ENCODE results near the gene PTK6. TPM values are rescaled to one million over a fixed set of nuclear protein-coding genes. Genes with fewer than 3 reads are reported as not detected.
"Not testable (repeated sequence)": the region's sequence is repeated elsewhere in the genome, so short reads cannot be mapped to it uniquely, and the experiment has no call there.

PTK6 gene
- total RNA-seq, 1 donor from 2014 or later: not detected

DNA sequence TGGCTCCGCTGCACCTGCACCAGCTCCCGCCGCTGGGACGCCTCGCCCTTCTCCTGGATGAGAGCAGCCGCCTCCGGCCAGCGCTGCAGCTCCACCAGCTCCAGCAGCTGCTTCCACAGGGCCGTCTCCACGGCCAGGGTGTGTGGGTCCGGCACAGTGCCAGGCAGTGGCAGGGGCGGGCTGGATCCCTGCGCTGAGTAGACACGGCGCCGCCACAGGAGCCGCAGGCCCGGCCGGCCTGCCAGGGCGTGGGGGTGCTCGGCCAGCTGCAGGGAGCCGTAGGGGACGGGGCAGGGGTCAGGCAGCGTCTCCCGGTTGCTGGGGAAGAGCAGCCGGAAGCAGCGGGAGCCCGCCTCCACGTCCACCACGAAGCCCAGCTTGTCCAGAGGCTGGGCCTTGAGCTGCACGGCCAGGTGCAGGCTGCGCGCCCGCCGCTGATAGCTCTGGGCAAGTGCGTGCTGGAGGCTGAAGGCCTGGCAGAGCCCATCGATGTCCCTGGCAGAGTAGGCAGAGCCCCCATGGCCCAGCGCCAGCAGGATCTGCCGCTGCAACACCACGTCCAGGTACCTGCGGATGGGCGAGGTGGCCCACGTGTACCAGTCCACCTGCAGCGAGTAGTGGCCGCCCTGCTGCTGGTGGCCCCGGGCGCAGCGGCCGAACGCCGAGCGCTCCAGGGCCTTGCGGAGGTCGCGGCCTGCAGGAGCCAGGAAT lies 26.2 kb upstream of the PTK6 start:
- Histone ChIP-seq H3K9me3 (replicated peaks) (no peaks in the 10 kb centered on the region), H3K27me3 (ENCODE audit: low read depth) (no peaks in the 10 kb centered on the region), H3K4me3 (no peak overlapping the region), H3K36me3 (peaks cover 86% of the 10 kb centered on the region), H3K27ac (replicated peaks) (no peak overlapping the region), H3K4me1 (no peaks in the 10 kb centered on the region)
- TF ChIP-seq, protein P1, sequence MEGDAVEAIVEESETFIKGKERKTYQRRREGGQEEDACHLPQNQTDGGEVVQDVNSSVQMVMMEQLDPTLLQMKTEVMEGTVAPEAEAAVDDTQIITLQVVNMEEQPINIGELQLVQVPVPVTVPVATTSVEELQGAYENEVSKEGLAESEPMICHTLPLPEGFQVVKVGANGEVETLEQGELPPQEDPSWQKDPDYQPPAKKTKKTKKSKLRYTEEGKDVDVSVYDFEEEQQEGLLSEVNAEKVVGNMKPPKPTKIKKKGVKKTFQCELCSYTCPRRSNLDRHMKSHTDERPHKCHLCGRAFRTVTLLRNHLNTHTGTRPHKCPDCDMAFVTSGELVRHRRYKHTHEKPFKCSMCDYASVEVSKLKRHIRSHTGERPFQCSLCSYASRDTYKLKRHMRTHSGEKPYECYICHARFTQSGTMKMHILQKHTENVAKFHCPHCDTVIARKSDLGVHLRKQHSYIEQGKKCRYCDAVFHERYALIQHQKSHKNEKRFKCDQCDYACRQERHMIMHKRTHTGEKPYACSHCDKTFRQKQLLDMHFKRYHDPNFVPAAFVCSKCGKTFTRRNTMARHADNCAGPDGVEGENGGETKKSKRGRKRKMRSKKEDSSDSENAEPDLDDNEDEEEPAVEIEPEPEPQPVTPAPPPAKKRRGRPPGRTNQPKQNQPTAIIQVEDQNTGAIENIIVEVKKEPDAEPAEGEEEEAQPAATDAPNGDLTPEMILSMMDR (IDR thresholded peaks at IDR 0.05; ENCODE audit: borderline replicate concordance): no peak
- no peak for DNase-seq
- intact Hi-C loops (cut with micrococcal nuclease): no loop called here

DNA sequence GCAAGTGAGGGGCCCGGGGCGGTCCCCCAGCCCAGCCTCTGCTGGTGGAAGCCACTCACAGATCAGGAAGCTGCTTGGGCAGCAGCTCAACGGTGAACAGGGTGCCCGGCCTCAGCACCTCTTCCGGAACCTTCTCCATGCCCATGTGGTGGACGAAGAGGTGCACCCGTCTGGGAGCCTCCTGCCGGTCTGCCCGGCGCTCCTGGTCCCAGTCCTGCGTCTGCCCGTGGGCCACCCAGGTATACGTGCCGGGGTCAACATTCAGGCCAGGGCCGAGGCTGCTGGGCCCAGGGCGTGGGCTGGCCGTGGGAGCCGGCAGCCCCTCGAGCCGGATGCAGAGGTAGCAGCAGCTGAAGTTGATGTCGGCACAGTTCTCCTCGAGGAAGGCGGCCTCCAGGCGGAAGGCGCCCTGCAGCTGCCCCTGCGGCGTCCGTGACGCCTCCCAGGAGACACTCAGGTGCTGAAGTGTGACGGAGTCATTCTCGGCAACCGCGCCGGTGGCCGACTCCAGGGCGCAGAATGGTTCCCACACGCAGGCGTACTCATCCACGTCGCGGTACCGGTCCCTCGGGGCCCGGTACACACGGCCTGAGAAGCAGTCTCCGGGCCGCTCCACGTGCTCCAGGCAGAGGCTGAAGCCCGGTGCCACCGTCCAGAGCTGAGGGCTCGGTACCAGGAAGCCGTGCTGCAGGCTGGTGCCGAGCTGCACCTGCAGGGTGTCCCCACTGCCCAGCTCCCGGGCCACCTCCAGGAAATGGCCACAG lies 25.5 kb upstream of the PTK6 start:
- intact Hi-C loops (cut with micrococcal nuclease): no loop called here
- Histone ChIP-seq H3K27me3 (ENCODE audit: low read depth) (no peaks in the 10 kb centered on the region), H3K36me3 (peaks cover 89% of the 10 kb centered on the region), H3K9me3 (replicated peaks) (no peaks in the 10 kb centered on the region), H3K4me3 (no peak overlapping the region), H3K4me1 (no peaks in the 10 kb centered on the region), H3K27ac (replicated peaks) (no peak overlapping the region)
- TF ChIP-seq, protein P1 (IDR thresholded peaks at IDR 0.05; ENCODE audit: borderline replicate concordance): no peak
- no peak for DNase-seq

DNA sequence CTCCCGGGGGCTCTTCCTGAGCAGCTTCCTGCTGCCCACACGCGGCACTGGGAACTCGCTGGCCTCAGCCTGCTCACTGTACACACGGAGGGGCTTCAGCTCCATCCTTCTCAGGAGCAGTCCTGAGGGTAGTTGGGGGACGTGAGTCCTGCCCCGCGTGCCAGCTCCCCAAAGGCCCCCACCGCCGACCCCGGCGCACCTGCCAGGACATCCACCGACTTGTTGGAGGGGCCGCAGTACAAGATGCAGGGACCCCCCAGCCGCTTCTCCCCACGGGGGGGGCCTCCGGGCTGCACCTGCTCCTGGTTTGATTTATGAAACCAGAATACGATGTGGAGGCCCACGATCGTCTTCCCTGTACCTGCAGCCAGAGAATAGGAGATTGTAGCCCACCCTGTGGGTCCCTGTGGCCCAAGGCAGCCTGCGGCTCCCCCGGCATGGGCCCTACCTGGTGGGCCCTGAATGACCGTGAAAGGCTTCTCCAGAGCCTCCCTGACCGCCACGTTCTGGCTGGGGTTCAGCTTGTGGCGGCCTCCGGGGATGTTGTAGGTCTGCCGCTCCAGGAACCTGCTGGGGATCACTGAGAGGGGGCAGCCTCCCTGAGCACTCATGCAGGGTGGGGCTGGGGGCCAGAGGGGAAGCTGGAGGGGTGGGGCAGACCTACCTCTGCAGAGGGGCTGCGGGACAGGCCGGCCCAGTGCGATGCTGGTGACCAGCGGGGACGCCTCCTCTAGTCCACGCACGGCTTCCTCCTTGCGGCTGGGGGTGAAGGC lies 24.6 kb upstream of the PTK6 start:
- intact Hi-C loops (cut with micrococcal nuclease): no loop called here
- Histone ChIP-seq H3K9me3 (replicated peaks) (no peaks in the 10 kb centered on the region), H3K27ac (replicated peaks) (no peak overlapping the region), H3K36me3 (peaks cover 82% of the 10 kb centered on the region), H3K4me3 (no peak overlapping the region), H3K4me1 (no peaks in the 10 kb centered on the region), H3K27me3 (ENCODE audit: low read depth) (no peaks in the 10 kb centered on the region)
- TF ChIP-seq, protein P1 (IDR thresholded peaks at IDR 0.05; ENCODE audit: borderline replicate concordance): no peak
- DNase-seq: no peak

DNA sequence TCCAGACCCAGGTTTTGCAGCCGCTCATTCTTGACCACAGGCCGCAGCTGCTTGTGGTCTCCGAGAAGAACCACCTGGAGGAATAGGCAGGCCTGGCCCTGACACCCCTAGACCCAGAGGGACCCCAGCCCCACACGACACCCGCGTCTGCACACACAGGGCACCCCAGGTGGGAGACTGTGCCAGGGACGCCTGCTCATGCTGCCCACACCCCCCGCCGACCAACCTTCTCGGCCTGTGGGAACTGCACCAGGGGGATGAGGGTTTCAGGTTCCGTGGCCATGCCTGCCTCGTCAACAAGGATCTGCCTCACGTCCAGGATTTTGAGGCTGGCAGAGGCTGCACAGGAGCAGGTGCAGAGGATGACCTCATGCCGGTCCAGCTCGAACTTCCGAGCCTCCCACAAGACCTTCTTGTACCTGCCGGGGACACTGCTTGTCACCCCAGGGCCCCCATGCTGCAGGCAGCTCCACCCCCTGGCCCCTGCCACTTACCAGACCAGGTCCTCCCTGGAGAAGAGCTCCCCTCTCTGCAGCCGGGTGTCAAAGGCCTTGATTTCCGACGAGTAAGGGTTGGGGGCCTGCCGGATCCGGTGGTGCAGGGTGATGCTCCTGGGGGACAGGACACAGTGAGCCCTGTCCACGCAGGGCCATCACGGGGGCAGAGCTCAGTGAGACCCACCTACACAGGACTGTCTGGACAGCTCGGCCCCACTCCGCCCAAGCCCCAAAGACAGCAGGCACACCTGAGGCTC lies 23.9 kb upstream of the PTK6 start:
- TF ChIP-seq, protein P1 (IDR thresholded peaks at IDR 0.05; ENCODE audit: borderline replicate concordance): no peak
- Histone ChIP-seq H3K27me3 (ENCODE audit: low read depth) (no peaks in the 10 kb centered on the region), H3K4me3 (no peak overlapping the region), H3K9me3 (replicated peaks) (no peaks in the 10 kb centered on the region), H3K27ac (replicated peaks) (no peak overlapping the region), H3K36me3 (peaks cover 75% of the 10 kb centered on the region), H3K4me1 (no peaks in the 10 kb centered on the region)
- DNase-seq: no peak
- intact Hi-C loops (cut with micrococcal nuclease): no loop called here

DNA sequence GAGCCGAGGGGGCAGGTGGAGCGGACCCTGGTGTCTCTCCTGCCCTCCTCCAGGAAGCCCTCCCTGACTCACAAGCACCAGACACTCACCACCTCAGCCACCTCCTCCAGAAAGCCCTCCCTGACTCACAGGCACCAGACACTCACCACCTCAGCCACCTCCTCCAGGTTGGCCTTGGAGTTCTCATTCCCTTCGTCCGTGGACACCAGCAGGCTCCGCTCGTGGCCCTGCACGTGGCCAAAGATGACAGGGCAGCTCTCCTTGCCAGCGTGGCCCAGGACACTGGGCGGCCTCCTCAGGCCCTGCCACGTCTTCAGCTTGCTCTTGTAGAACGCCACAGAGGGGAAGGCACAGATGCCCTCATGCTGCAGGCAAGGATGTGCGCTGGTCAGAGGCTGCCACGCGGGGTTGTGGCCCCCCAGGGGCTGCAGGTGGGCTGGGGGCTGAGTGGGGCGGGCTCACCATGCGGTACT lies 23.2 kb upstream of the PTK6 start:
- Histone ChIP-seq H3K4me3 (no peak overlapping the region), H3K4me1 (no peaks in the 10 kb centered on the region), H3K9me3 (replicated peaks) (no peaks in the 10 kb centered on the region), H3K36me3 (peaks cover 69% of the 10 kb centered on the region), H3K27ac (replicated peaks) (no peak overlapping the region), H3K27me3 (ENCODE audit: low read depth) (no peaks in the 10 kb centered on the region)
- DNase-seq: no peak
- TF ChIP-seq, protein P1 (IDR thresholded peaks at IDR 0.05; ENCODE audit: borderline replicate concordance): no peak
- intact Hi-C loops (cut with micrococcal nuclease): no loop called here

DNA sequence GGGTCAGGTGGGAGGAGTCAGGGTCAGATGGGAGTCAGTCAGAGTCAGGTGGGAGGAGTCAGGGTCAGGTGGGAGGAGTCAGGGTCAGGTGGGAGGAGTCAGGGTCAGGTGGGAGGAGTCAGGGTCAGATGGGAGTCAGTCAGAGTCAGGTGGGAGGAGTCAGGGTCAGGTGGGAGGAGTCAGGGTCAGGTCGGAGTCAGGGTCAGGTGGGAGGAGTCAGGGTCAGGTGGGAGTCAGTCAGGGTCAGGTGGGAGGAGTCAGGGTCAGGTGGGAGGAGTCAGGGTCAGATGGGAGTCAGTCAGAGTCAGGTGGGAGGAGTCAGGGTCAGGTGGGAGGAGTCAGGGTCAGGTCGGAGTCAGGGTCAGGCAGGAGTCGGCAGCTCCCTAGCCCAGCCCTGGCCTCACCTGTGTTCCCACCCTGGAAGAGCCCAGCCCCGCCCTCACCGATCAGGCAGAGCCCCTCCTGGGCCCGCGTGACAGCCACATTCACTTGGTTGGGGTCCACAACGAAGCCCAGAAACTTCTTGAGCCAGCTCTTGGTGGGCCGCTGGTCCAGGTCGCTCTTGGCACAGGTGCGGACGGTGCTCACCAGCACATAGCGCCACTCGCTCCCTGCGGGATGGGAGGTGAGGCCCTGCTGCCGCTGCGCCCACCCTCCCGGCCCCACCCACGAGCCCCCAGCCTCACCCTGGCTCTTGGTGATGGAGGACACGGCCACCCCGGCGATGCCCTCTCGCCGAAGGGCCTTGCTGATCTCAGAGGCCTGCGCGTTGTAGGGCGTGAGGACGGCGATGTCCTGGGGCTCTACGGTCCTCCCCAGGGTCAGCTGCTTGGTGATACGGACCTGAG lies 22.5 kb upstream of the PTK6 start:
- not testable (repeated sequence) for H3K4me1 ChIP-seq

More for the DNA sequence above, 22.5 kb upstream of the PTK6 start:
- H3K4me3 ChIP-seq; H3K27ac ChIP-seq (replicated peaks); DNase-seq; intact Hi-C loops (cut with micrococcal nuclease); H3K9me3 ChIP-seq (replicated peaks); H3K27me3 ChIP-seq (ENCODE audit: low read depth): not testable (repeated sequence)
- H3K36me3 ChIP-seq: peaks cover 62% of the 10 kb centered on the region

All from left ventricle myocardium inferior (tissue), 1 donor.